Subcutaneous adipose tissue (tissue), 4 donors: ENCODE measurements around the gene DENND6A. TPM values are rescaled to one million over a fixed set of nuclear protein-coding genes. Genes with fewer than 3 reads are reported as not detected.

Experiments
- total RNA-seq, 4 donors: library from RNA; depleted of rRNA; stranded (reverse); fragments of >200 nt; gene quantifications; one replicate each; pipeline ENCODE4 v1.1.0, GENCODE V29; 2016
- TF ChIP-seq, protein P1 (sequence below): fragments of 450-650 bp; IDR thresholded peaks from one replicate; pipeline ENCODE4 v1.5.1; 2016; ENCODE audit warnings: low read depth, mild to moderate bottlenecking, control low read depth, antibody characterized with exemption, moderate library complexity

Gene DENND6A
- total RNA-seq, 4 donors from 2014 or later, result 31.5 to 40.9 (median 33.6) TPM

DNA sequence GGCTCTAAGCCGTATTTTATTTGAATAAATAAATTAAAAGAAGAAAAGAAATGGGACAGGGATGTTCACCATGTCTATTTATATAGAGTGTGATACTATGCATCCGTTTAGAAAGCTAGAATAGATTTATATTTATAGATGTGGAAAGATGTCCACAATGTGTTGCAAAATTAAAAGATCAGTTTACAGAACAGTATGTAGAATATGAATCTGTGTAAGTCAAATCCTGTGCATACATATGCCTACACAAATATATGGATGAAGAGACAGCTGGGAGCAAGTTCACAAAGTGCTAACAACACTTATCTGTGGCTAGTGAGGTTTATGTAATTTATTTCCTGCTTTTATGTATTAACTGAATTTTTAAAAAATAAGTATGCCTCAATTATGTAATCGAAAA is 37.8 kb upstream of the DENND6A start:
- TF ChIP-seq, protein P1, sequence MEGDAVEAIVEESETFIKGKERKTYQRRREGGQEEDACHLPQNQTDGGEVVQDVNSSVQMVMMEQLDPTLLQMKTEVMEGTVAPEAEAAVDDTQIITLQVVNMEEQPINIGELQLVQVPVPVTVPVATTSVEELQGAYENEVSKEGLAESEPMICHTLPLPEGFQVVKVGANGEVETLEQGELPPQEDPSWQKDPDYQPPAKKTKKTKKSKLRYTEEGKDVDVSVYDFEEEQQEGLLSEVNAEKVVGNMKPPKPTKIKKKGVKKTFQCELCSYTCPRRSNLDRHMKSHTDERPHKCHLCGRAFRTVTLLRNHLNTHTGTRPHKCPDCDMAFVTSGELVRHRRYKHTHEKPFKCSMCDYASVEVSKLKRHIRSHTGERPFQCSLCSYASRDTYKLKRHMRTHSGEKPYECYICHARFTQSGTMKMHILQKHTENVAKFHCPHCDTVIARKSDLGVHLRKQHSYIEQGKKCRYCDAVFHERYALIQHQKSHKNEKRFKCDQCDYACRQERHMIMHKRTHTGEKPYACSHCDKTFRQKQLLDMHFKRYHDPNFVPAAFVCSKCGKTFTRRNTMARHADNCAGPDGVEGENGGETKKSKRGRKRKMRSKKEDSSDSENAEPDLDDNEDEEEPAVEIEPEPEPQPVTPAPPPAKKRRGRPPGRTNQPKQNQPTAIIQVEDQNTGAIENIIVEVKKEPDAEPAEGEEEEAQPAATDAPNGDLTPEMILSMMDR, result no peak

DNA sequence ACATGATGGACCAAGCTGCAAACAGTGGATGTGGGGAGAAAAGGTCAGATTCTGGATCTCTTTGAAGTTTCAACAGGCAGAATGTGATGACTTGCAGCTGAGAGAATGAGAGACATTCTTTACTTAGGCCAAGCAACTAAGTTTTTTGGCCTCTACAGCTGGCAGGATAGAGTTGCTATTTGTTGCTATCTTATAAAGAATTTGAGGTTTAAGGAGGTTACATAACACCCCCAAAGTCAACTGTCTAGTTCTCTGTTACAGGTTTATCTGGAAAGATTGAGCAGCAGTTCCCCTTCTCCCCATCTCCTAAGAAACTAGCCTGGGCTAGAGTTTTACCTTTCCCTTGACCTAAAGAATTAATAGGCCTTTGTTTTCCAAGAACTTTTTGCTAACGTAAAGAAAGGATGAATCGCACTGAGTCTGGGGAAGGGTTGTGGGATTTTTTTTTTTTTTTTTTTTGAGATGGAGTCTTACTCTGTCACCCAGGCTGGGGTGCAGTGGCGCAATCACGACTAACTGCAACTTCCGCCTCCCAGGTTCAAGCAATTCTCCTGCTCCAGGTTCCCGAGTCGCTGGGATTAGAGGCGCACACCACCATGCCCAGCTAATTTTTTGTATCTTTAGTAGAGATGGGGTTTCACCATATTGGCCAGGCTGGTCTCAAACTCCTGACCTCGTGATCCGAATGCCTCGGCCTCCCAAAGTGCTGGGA is 36.6 kb upstream of the DENND6A start:
- TF ChIP-seq, protein P1, result no peak

DNA sequence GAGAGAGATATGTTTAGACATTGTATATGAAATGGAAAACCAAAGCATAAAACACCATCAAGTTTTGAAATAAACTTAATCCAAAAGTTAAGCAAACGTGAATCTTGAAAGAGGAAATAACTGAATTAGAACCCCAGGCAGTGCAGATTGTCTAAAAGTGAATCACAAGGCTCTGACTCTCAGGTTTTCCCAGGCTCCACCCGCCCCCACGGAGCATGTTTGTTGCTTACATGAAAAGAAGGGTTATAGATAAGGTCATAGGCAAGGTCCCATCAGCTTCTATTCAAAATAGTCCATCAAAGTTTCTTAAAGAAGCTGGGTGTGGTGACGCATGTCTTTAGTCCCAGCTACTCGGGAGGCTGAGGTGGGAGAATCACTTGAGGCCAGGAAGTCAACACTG is 34.2 kb upstream of the DENND6A start:
- TF ChIP-seq, protein P1, result no peak

DNA sequence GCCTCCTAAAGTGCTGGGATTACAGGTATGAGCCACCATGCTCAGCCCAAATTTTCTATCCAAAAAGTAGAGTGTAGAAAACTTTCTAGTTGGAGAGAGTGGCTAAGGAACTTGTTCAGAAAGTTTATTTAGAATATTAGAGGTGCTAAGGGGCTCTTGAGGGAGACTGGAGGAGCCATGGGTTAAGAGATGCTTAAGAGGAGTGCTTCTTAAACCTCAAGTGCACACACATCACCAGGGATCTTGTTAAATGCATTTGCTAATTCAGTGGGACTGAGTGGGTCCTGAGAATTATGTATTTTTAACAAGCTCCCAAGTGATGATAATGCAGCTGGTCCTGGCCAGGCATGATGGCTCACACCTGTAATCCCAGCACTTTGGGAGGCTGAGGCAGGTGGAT is 33.5 kb upstream of the DENND6A start:
- TF ChIP-seq, protein P1, result no peak

DNA sequence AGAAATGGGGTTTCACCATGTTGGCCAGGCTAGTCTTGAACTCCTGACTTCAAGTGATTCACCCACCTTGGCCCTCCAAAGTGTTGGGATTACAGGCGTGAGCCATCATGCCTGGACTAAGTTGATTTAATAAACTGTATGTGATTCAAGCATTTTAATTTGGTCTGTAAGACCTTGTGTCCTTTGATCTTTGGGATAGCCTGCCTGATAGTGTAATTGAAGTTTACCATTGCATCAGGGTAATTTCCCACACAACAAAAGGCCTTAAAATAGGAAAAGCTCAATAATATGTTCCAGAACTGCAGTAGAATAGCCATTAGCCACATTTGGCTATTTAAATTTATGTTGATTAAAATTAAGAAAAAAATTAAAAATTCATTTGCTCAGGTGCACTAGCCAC is 25.2 kb upstream of the DENND6A start:
- TF ChIP-seq, protein P1, result no peak

DNA sequence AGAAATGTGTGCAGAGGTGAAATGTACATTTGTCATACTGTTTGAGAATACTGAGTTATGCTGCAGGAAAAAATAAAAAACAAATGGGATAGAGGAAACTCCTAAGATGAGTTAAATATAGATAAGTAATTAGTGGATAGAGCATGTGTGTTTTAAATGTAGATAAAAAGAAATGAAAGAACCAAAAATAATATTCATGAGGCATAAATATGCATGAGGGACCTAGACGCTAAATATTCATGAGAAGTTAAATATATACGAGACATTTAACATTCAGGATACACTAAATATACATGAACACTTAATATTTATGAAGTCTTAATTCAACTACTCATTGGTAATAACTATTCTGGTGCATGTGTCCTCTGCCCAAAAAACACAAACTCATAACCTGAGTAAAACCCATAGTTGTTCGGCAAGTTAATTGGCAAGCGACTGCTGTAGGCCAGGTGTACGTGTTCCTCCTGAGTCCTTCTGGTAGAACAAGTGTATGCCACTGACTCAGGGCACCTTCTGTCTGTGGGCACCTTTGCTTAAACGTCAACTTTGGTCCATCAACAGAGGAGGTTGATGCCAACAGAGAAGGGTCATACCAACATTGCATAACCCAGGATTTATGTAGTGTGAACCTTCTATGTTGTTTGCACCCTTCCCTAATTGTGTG is 24.5 kb upstream of the DENND6A start:
- TF ChIP-seq, protein P1, result no peak

DNA sequence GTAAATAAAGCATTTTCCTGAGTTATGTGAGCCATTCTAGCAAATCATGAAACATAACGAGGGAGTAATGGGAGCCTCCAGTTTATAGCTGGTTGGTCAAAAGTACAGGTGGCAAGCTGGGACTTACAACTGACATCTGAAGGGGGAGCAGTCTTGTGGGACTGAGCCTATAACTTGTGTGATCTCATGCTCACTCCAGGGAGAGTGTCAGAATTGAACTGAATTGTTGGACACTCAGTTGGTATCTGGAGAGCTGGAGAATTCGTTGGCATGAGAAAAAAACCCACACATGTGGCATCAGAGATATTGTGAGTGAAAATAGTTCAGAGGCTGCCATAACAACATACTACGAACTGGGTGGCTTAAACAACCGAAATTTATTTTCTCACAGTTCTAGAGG is 22.8 kb upstream of the DENND6A start:
- TF ChIP-seq, protein P1, result no peak
